Measurements from ENCODE around the gene PRKD1. TPM values are rescaled to one million over a fixed set of nuclear protein-coding genes. Genes with fewer than 3 reads are reported as not detected.
"Not testable (repeated sequence)": the region's sequence is repeated elsewhere in the genome, so short reads cannot be mapped to it uniquely, and the experiment has no call there.

PRKD1 gene
- total RNA-seq, 1 experiment from 2014 or later = not detected

DNA sequence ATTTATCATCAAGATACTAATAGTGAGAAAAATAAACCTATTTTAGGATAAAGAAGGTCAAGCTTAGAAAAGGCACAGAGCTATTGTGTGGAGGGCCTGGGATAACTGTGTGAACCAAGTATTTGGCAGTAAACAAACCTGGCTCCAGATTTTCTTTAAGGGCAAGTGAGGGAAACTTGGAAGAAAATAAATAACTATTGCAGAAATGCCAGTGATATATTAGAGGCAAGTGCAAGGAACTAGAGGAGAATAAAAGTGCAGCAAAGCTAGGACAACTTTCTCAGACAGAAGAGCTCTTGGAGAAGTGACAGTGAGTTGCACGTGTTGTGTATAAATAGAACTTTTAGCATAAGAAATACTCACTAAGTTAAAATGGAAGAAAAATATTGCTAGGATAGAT is 83.7 kb downstream of the PRKD1 start:
- Histone ChIP-seq H3K4me1 (ENCODE audit: low read length) (no peaks in the 10 kb centered on the region), H3K9ac (ENCODE audit: low read length) (no peak overlapping the region)

DNA sequence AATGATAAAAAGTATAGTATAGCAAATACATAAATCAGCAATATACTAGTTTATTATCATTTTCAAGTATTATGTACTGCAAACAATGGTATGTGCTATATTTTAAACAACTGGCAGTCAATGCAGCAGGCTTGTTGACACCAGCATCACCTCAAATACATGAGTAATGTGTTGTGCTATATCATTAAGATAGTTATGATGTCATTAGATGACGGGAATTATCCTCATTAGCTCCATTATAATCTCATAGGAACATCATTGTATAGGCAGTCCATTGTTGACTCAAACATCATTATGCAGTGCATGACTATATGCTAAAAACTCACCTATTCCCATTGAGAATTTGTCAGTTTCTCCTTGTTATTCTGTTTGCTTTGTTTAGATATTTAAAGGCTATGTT is 85.4 kb downstream of the PRKD1 start:
- no peaks in the 10 kb centered on the region for H3K36me3 ChIP-seq (ENCODE audit: insufficient read depth, low read length)
- no peak overlapping the region for H3K4me3 ChIP-seq (ENCODE audit: low read length)
- no peak overlapping the region for H3K27ac ChIP-seq (ENCODE audit: low read length)
- no peaks in the 10 kb centered on the region for H3K9me2 ChIP-seq (replicated peaks; ENCODE audit: insufficient read depth, low read length)
- H3K9ac ChIP-seq (ENCODE audit: low read length) = no peak overlapping the region
- peaks cover 73% of the 10 kb centered on the region for H3K9me3 ChIP-seq (ENCODE audit: low read length)
- H3K4me1 ChIP-seq (ENCODE audit: low read length) = no peaks in the 10 kb centered on the region
- DNase-seq = no peak
- H3K79me2 ChIP-seq (ENCODE audit: low read length) = no peaks in the 10 kb centered on the region
- H2AFZ ChIP-seq (ENCODE audit: low read length) = no peak overlapping the region
- no peaks in the 10 kb centered on the region for H4K20me1 ChIP-seq (ENCODE audit: insufficient read depth, low read depth, low read length)
- no peaks in the 10 kb centered on the region for H3K27me3 ChIP-seq (ENCODE audit: low read length)
- no peak overlapping the region for H3K4me2 ChIP-seq (ENCODE audit: low read depth, low read length, poor library complexity, severe bottlenecking)

More for the DNA sequence above, 83.7 kb downstream of the PRKD1 start:
- H3K4me3 ChIP-seq (ENCODE audit: low read length) = no peak overlapping the region
- no peaks in the 10 kb centered on the region for H3K36me3 ChIP-seq (ENCODE audit: insufficient read depth, low read length)
- no peaks in the 10 kb centered on the region for H3K9me2 ChIP-seq (replicated peaks; ENCODE audit: insufficient read depth, low read length)
- DNase-seq = no peak
- no peak overlapping the region for H3K27ac ChIP-seq (ENCODE audit: low read length)
- H2AFZ ChIP-seq (ENCODE audit: low read length) = no peak overlapping the region
- H3K4me2 ChIP-seq (ENCODE audit: low read depth, low read length, poor library complexity, severe bottlenecking) = no peak overlapping the region
- no peaks in the 10 kb centered on the region for H3K79me2 ChIP-seq (ENCODE audit: low read length)
- no peaks in the 10 kb centered on the region for H3K27me3 ChIP-seq (ENCODE audit: low read length)
- H4K20me1 ChIP-seq (ENCODE audit: insufficient read depth, low read depth, low read length) = no peaks in the 10 kb centered on the region
- peaks cover 75% of the 10 kb centered on the region for H3K9me3 ChIP-seq (ENCODE audit: low read length)

DNA sequence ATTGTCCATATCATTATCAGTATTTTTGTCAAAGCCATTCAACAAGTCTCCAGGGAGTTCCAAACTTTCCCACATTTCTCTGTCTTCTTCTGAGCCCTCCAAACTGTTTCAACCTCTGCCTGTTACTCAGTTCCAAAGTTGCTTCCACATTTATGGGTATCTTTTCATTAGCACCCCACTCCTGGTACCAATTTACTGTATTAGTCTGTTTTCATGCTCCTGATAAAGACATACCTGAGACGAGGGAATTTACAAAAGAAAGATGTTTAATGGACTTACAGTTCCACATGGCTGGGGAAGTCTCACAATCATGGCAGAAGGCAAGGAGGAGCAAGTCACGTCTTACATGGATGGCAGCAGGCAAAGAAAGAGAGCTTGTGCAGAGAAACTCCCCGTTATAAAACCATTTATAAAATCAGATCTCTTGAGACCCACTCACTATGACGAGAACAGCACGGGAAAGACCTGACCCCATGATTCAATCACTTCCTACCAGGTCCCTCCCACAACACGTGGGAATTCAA is 87.2 kb downstream of the PRKD1 start:
- H3K9ac ChIP-seq (ENCODE audit: low read length); H3K27me3 ChIP-seq (ENCODE audit: low read length); H4K20me1 ChIP-seq (ENCODE audit: insufficient read depth, low read depth, low read length); H2AFZ ChIP-seq (ENCODE audit: low read length); H3K4me1 ChIP-seq (ENCODE audit: low read length); DNase-seq; H3K36me3 ChIP-seq (ENCODE audit: insufficient read depth, low read length); H3K79me2 ChIP-seq (ENCODE audit: low read length); H3K4me2 ChIP-seq (ENCODE audit: low read depth, low read length, poor library complexity, severe bottlenecking); H3K27ac ChIP-seq (ENCODE audit: low read length); H3K9me2 ChIP-seq (replicated peaks; ENCODE audit: insufficient read depth, low read length); H3K4me3 ChIP-seq (ENCODE audit: low read length): not testable (repeated sequence)
- H3K9me3 ChIP-seq (ENCODE audit: low read length) = peaks cover 73% of the 10 kb centered on the region

DNA sequence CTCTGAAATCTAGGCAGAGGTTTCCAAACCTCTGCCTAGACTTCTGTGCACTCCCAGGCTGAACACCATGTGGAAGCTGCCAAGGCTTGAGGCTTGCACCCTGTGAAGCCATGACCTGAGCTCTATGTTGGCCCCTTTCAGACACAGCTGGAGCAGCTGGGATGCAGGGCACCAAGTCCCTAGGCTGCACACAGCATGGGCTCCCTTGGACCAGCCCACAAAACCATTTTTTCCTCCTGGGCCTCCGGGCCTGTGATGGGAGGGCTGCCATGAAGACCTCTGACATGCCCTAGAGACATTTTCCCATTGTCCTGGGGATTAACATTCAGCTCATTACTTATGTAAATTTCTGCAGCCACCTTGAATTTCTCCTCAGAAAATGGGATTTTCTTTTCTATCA is 88.0 kb downstream of the PRKD1 start:
- peaks cover 75% of the 10 kb centered on the region for H3K9me3 ChIP-seq (ENCODE audit: low read length)
- not testable (repeated sequence) for H3K4me2 ChIP-seq (ENCODE audit: low read depth, low read length, poor library complexity, severe bottlenecking); H3K9me2 ChIP-seq (replicated peaks; ENCODE audit: insufficient read depth, low read length); H3K27me3 ChIP-seq (ENCODE audit: low read length); H3K36me3 ChIP-seq (ENCODE audit: insufficient read depth, low read length); H3K4me1 ChIP-seq (ENCODE audit: low read length); H3K9ac ChIP-seq (ENCODE audit: low read length); H3K27ac ChIP-seq (ENCODE audit: low read length); H2AFZ ChIP-seq (ENCODE audit: low read length); DNase-seq; H4K20me1 ChIP-seq (ENCODE audit: insufficient read depth, low read depth, low read length); H3K79me2 ChIP-seq (ENCODE audit: low read length); H3K4me3 ChIP-seq (ENCODE audit: low read length)

DNA sequence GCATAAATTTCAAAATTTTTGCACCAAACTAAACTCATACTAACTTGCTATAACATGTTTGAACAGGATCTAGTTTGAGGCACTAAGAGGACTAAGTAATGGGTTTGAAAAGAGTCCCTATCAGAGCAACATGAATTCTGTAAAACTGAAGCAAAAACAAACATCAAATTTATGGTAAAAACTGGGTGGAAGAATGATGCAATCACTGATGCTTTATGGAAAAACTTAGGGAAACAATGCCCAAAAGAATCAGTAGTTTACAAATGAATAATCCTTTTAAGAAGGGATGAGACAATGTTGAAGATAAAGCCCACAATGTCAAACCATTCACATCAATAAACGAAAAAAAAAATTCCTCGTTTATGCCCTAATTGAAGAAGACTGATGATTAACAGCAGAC is 88.9 kb downstream of the PRKD1 start:
- no peak for DNase-seq
- Histone ChIP-seq H2AFZ (ENCODE audit: low read length) (no peak overlapping the region), H3K27ac (ENCODE audit: low read length) (no peak overlapping the region), H3K27me3 (ENCODE audit: low read length) (no peaks in the 10 kb centered on the region), H3K4me3 (ENCODE audit: low read length) (no peak overlapping the region), H3K9ac (ENCODE audit: low read length) (no peak overlapping the region), H3K36me3 (ENCODE audit: insufficient read depth, low read length) (no peaks in the 10 kb centered on the region), H3K9me3 (ENCODE audit: low read length) (peaks cover 76% of the 10 kb centered on the region), H3K9me2 (replicated peaks; ENCODE audit: insufficient read depth, low read length) (no peaks in the 10 kb centered on the region), H3K4me2 (ENCODE audit: low read depth, low read length, poor library complexity, severe bottlenecking) (no peak overlapping the region), H4K20me1 (ENCODE audit: insufficient read depth, low read depth, low read length) (no peaks in the 10 kb centered on the region), H3K4me1 (ENCODE audit: low read length) (no peaks in the 10 kb centered on the region), H3K79me2 (ENCODE audit: low read length) (no peaks in the 10 kb centered on the region)

DNA sequence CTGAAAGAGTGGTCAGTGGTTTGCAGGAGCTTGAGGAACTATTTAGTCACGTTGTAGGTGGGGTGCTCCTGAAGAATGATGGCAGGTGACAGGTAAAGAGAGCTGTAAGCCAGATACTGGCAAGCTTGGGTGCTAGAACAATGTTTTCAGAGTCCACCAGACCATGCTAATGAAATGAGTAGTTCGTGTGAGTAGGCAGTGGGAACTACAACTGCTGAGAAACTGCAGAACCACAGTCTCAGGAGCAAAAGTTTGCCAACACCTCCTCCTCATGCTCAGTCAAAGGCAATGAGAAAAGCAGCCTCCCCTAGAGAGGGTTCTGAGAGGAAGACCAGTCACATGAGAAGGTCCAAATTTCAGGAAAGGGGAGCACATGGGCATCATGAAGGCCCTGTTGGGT is 91.3 kb downstream of the PRKD1 start:
- no peak overlapping the region for H2AFZ ChIP-seq (ENCODE audit: low read length)
- no peak for DNase-seq

DNA sequence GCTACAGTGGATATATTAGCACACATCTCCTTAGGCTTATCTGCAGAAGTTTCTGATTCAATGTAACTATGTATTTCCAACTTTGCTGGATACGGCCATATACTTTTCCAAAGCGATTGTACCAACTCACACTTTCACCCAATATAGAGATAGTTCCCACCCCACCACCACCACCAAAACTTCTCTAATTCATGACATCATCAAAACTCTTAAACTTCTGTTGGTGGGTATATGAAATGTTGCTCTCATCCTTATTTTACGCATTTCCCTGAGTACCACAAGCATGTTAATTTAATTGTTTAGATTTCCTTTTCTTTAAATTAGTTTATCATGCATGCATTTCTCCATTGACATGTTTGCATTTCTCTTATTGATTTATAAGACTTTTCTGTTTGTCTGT is 95.6 kb downstream of the PRKD1 start:
- Histone ChIP-seq H3K4me2 (ENCODE audit: low read depth, low read length, poor library complexity, severe bottlenecking) (no peak overlapping the region), H3K9me3 (ENCODE audit: low read length) (peaks cover 73% of the 10 kb centered on the region), H3K27ac (ENCODE audit: low read length) (no peak overlapping the region), H3K9me2 (replicated peaks; ENCODE audit: insufficient read depth, low read length) (no peaks in the 10 kb centered on the region), H3K79me2 (ENCODE audit: low read length) (no peaks in the 10 kb centered on the region), H3K27me3 (ENCODE audit: low read length) (no peaks in the 10 kb centered on the region), H2AFZ (ENCODE audit: low read length) (no peak overlapping the region), H3K4me1 (ENCODE audit: low read length) (no peaks in the 10 kb centered on the region), H3K4me3 (ENCODE audit: low read length) (no peak overlapping the region), H4K20me1 (ENCODE audit: insufficient read depth, low read depth, low read length) (no peaks in the 10 kb centered on the region), H3K36me3 (ENCODE audit: insufficient read depth, low read length) (no peaks in the 10 kb centered on the region), H3K9ac (ENCODE audit: low read length) (no peak overlapping the region)
- no peak for DNase-seq

More for the DNA sequence above, 91.3 kb downstream of the PRKD1 start:
- no peak overlapping the region for H3K4me3 ChIP-seq (ENCODE audit: low read length)
- no peaks in the 10 kb centered on the region for H4K20me1 ChIP-seq (ENCODE audit: insufficient read depth, low read depth, low read length)
- no peaks in the 10 kb centered on the region for H3K4me1 ChIP-seq (ENCODE audit: low read length)
- H3K4me2 ChIP-seq (ENCODE audit: low read depth, low read length, poor library complexity, severe bottlenecking) = no peak overlapping the region
- peaks cover 68% of the 10 kb centered on the region for H3K9me3 ChIP-seq (ENCODE audit: low read length)
- no peaks in the 10 kb centered on the region for H3K27me3 ChIP-seq (ENCODE audit: low read length)
- no peaks in the 10 kb centered on the region for H3K9me2 ChIP-seq (replicated peaks; ENCODE audit: insufficient read depth, low read length)
- no peak overlapping the region for H3K27ac ChIP-seq (ENCODE audit: low read length)
- H3K36me3 ChIP-seq (ENCODE audit: insufficient read depth, low read length) = no peaks in the 10 kb centered on the region
- no peak overlapping the region for H3K9ac ChIP-seq (ENCODE audit: low read length)
- H3K79me2 ChIP-seq (ENCODE audit: low read length) = no peaks in the 10 kb centered on the region

DNA sequence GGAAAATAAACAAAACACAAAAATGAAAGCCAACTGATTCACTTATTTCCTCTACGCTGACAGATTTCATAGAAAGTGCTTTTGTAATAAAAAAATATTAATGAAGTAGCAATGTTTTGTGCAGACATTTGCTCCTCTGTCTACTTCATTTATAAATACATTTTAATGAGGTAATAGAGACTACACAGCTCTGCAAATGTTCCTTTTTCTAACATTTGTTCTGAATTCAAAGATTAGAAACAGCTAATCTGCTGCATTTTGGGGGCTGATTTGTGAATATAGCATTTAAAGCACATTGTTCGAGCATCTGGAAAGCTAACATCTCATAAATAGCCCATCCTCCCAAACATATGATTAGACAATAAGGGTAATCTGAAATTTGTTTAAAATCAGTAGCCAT is 97.8 kb downstream of the PRKD1 start:
- DNase-seq = no peak
- no peak overlapping the region for H3K4me2 ChIP-seq (ENCODE audit: low read depth, low read length, poor library complexity, severe bottlenecking)
- no peak overlapping the region for H2AFZ ChIP-seq (ENCODE audit: low read length)
- peaks cover 67% of the 10 kb centered on the region for H3K9me3 ChIP-seq (ENCODE audit: low read length)
- no peak overlapping the region for H3K4me3 ChIP-seq (ENCODE audit: low read length)
- no peak overlapping the region for H3K9ac ChIP-seq (ENCODE audit: low read length)
- H3K36me3 ChIP-seq (ENCODE audit: insufficient read depth, low read length) = no peaks in the 10 kb centered on the region
- no peaks in the 10 kb centered on the region for H3K79me2 ChIP-seq (ENCODE audit: low read length)
- no peaks in the 10 kb centered on the region for H3K27me3 ChIP-seq (ENCODE audit: low read length)
- H4K20me1 ChIP-seq (ENCODE audit: insufficient read depth, low read depth, low read length) = no peaks in the 10 kb centered on the region
- H3K4me1 ChIP-seq (ENCODE audit: low read length) = no peaks in the 10 kb centered on the region
- H3K27ac ChIP-seq (ENCODE audit: low read length) = no peak overlapping the region
- H3K9me2 ChIP-seq (replicated peaks; ENCODE audit: insufficient read depth, low read length) = no peaks in the 10 kb centered on the region

DNA sequence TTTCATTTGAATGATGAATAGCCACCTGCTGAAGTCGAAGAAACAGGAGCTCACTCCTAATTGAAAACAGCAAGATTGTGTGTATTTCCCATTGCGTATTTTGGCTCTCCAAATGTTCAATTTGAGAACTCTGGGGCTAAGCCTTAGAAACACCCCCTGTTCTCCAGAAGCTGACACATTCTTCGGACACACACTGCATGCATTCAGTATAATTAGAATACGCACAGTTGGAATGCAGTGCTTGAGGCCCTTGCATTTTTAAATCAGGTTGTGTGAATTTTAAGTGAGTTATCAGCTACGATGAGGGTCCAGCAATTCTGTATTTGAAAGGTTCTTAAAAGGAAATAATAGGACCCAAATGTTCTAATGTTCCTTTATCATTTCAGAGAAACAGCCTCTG is 103.8 kb downstream of the PRKD1 start:
- H3K9ac ChIP-seq (ENCODE audit: low read length) = no peak overlapping the region
- no peaks in the 10 kb centered on the region for H3K9me2 ChIP-seq (replicated peaks; ENCODE audit: insufficient read depth, low read length)

More for the DNA sequence above, 103.8 kb downstream of the PRKD1 start:
- no peak for DNase-seq
- Histone ChIP-seq H3K79me2 (ENCODE audit: low read length) (no peaks in the 10 kb centered on the region), H3K27me3 (ENCODE audit: low read length) (no peaks in the 10 kb centered on the region), H3K9me3 (ENCODE audit: low read length) (peaks cover 56% of the 10 kb centered on the region), H3K4me3 (ENCODE audit: low read length) (no peak overlapping the region), H4K20me1 (ENCODE audit: insufficient read depth, low read depth, low read length) (no peaks in the 10 kb centered on the region), H3K4me2 (ENCODE audit: low read depth, low read length, poor library complexity, severe bottlenecking) (no peak overlapping the region), H3K36me3 (ENCODE audit: insufficient read depth, low read length) (no peaks in the 10 kb centered on the region), H3K4me1 (ENCODE audit: low read length) (no peaks in the 10 kb centered on the region), H2AFZ (ENCODE audit: low read length) (no peak overlapping the region), H3K27ac (ENCODE audit: low read length) (no peak overlapping the region)
